ENCODE data around the gene KDSR. TPM values are rescaled to one million over a fixed set of nuclear protein-coding genes. Genes with fewer than 3 reads are reported as not detected.

KDSR gene
- total and polyA plus RNA-seq, 2 donors (not counting 1 experiment from before 2014, with no cell fraction given) = 6.4 to 21.1 TPM

GRCh38 chr18:63374540-63374939 lies 7.5 kb upstream of the KDSR start:
- Mint-ChIP-seq H3K27me3 (no peaks in the 10 kb centered on the region), H3K9me3 (ENCODE audit: insufficient read depth) (no peaks in the 10 kb centered on the region), H3K4me3 (no peak overlapping the region), H3K27ac (no peak overlapping the region), H3K4me1 (peaks cover 8% of the 10 kb centered on the region)
- DNase-seq = no peak
- WGBS (ENCODE audit: insufficient coverage) = no CpG with 5 or more reads among the region's 1 CpG
- Histone ChIP-seq H3K9me3 (ENCODE audit: control extremely low read depth in 1 of 3, control insufficient read depth in 2 of 3, insufficient read depth in 1 of 3, low read length in 2 of 3) (peaks cover 0 to 4% (median 2%) of the 10 kb centered on the region in 3 donors), H3K79me2 (ENCODE audit: control insufficient read depth, insufficient read depth, low read length) (no peaks in the 10 kb centered on the region), H2AFZ (ENCODE audit: insufficient read depth, low read depth, low read length, poor library complexity, severe bottlenecking) (no peak overlapping the region), H3K36me3 (replicated peaks in 1 of 2; ENCODE audit: control extremely low read depth in 1 of 2, control insufficient read depth in 1 of 2, extremely low read depth in 1 of 2, insufficient read depth in 2 of 2, low read length in 1 of 2) (no peaks in the 10 kb centered on the region), H3K9ac (ENCODE audit: low read length) (no peak overlapping the region), H3K27me3 (replicated peaks in 1 of 4; ENCODE audit: control extremely low read depth in 1 of 4, control insufficient read depth in 3 of 4, insufficient read depth in 4 of 4, low read length in 3 of 4) (no peaks in the 10 kb centered on the region), H3K27ac (ENCODE audit: low read length in 2 of 2) (no peak overlapping the region), H4K20me1 (ENCODE audit: control insufficient read depth, insufficient read depth, low read length, poor library complexity, severe bottlenecking) (no peaks in the 10 kb centered on the region), H3K4me3 (ENCODE audit: control extremely low read depth in 1 of 5, extremely low read depth in 1 of 5, insufficient read depth in 1 of 5, low read depth in 2 of 5, low read length in 4 of 5) (no peak overlapping the region), H3K4me2 (replicated peaks; ENCODE audit: low read depth, low read length, poor library complexity, severe bottlenecking) (no peak overlapping the region), H3K4me1 (ENCODE audit: control insufficient read depth in 2 of 2, insufficient read depth in 2 of 2, low read length in 2 of 2) (no peaks in the 10 kb centered on the region)
- POLR2A ChIA-PET = no interaction called here
- no peak for ATAC-seq (ENCODE audit: low read depth)
- CTCF ChIA-PET = no interaction called here
- intact Hi-C loops (cut with micrococcal nuclease) = no loop called here
- TF ChIP-seq CTCF (IDR thresholded peaks at IDR 0.05) (no peak), EZH2 (IDR thresholded peaks at IDR 0.05; ENCODE audit: borderline replicate concordance, insufficient read depth, low read depth, low read length, poor library complexity, severe bottlenecking) (no peak)

- H3K27ac ChIP-seq (ENCODE audit: low read length in 2 of 2) = no peak overlapping the region
- no peak overlapping the region for H3K4me2 ChIP-seq (replicated peaks; ENCODE audit: low read depth, low read length, poor library complexity, severe bottlenecking)
- no peak for ATAC-seq (ENCODE audit: low read depth)
- H3K27me3 ChIP-seq (replicated peaks in 1 of 4; ENCODE audit: control extremely low read depth in 1 of 4, control insufficient read depth in 3 of 4, insufficient read depth in 4 of 4, low read length in 3 of 4) = no peaks in the 10 kb centered on the region
- peaks cover 0 to 4% (median 2%) of the 10 kb centered on the region in 3 donors for H3K9me3 ChIP-seq (ENCODE audit: control extremely low read depth in 1 of 3, control insufficient read depth in 2 of 3, insufficient read depth in 1 of 3, low read length in 2 of 3)
- no peak for DNase-seq
- Mint-ChIP-seq H3K4me1 (peaks cover 4% of the 10 kb centered on the region), H3K4me3 (no peak overlapping the region), H3K9me3 (ENCODE audit: insufficient read depth) (no peaks in the 10 kb centered on the region), H3K27me3 (no peaks in the 10 kb centered on the region), H3K27ac (no peak overlapping the region)
- H3K4me3 ChIP-seq (ENCODE audit: control extremely low read depth in 1 of 5, extremely low read depth in 1 of 5, insufficient read depth in 1 of 5, low read depth in 2 of 5, low read length in 4 of 5) = no peak overlapping the region
- no peak overlapping the region for H3K9ac ChIP-seq (ENCODE audit: low read length)
- CTCF ChIA-PET = no interaction called here
- no peak for TF ChIP-seq CTCF (IDR thresholded peaks at IDR 0.05)
- no peak for TF ChIP-seq EZH2 (IDR thresholded peaks at IDR 0.05; ENCODE audit: borderline replicate concordance, insufficient read depth, low read depth, low read length, poor library complexity, severe bottlenecking)
- no peaks in the 10 kb centered on the region for H3K79me2 ChIP-seq (ENCODE audit: control insufficient read depth, insufficient read depth, low read length)
- no peaks in the 10 kb centered on the region for H4K20me1 ChIP-seq (ENCODE audit: control insufficient read depth, insufficient read depth, low read length, poor library complexity, severe bottlenecking)
- POLR2A ChIA-PET = no interaction called here
- H3K36me3 ChIP-seq (replicated peaks in 1 of 2; ENCODE audit: control extremely low read depth in 1 of 2, control insufficient read depth in 1 of 2, extremely low read depth in 1 of 2, insufficient read depth in 2 of 2, low read length in 1 of 2) = no peaks in the 10 kb centered on the region
- intact Hi-C loops (cut with micrococcal nuclease) = no loop called here
- no peak overlapping the region for H2AFZ ChIP-seq (ENCODE audit: insufficient read depth, low read depth, low read length, poor library complexity, severe bottlenecking)
- no CpG with 5 or more reads among the region's 1 CpG for WGBS (ENCODE audit: insufficient coverage)
- H3K4me1 ChIP-seq (ENCODE audit: control insufficient read depth in 2 of 2, insufficient read depth in 2 of 2, low read length in 2 of 2) = peaks cover 2 to 5% of the 10 kb centered on the region in 2 donors
These were observed 6.2 kb upstream of the KDSR start for GRCh38 chr18:63373161-63373560.

Measured in B cell (primary cell).